ENCODE measurements around the gene GSPT2.
"Not testable (repeated sequence)": the region's sequence is repeated elsewhere in the genome, so short reads cannot be mapped to it uniquely, and the experiment has no call there.

The GSPT2 gene

GRCh38 chrX:51743179-51743957, at the start of gene GSPT2:
Gene GSPT2, plus strand, starts transcription at chrX:51743442. Its CDS starts 185 bp downstream, at chrX:51743627.
- Histone ChIP-seq H3K4me3 (IDR thresholded peaks at IDR 0.05; ENCODE audit: insufficient read depth, low read depth, low read length) (no peak within 1 kb of the TSS), H4K20me1 (ENCODE audit: insufficient read depth) (no peaks in the 10 kb centered on the region), H3K4me2 (peak within 1 kb of the TSS; percentile 74), H3K27ac (peak within 1 kb of the TSS; percentile 71), H3K79me2 (ENCODE audit: insufficient read depth, low read depth) (peaks cover 30% of the 10 kb centered on the region), H3K27me3 (ENCODE audit: insufficient read depth, low read depth) (no peaks in the 10 kb centered on the region), H3K36me3 (ENCODE audit: insufficient read depth) (no peaks in the 10 kb centered on the region), H3K4me1 (ENCODE audit: low read depth, poor library complexity, severe bottlenecking) (peaks cover 25% of the 10 kb centered on the region), H3K9ac (peak within 1 kb of the TSS; percentile 84), H2AFZ (ENCODE audit: low read depth) (peak within 1 kb of the TSS; percentile 82)
- no peak for TF ChIP-seq CTCF (conservative IDR thresholded peaks at IDR 0.05; ENCODE audit: low read depth, low read length)

- Histone ChIP-seq H2AFZ (ENCODE audit: low read depth) (no peak overlapping the region), H3K4me2 (no peak overlapping the region), H3K36me3 (ENCODE audit: insufficient read depth) (no peaks in the 10 kb centered on the region), H3K79me2 (ENCODE audit: insufficient read depth, low read depth) (no peaks in the 10 kb centered on the region), H3K27ac (no peak overlapping the region), H3K4me1 (ENCODE audit: low read depth, poor library complexity, severe bottlenecking) (no peaks in the 10 kb centered on the region), H3K9ac (no peak overlapping the region), H3K4me3 (IDR thresholded peaks at IDR 0.05; ENCODE audit: insufficient read depth, low read depth, low read length) (no peak overlapping the region), H3K27me3 (ENCODE audit: insufficient read depth, low read depth) (no peaks in the 10 kb centered on the region), H4K20me1 (ENCODE audit: insufficient read depth) (no peaks in the 10 kb centered on the region)
- TF ChIP-seq CTCF (conservative IDR thresholded peaks at IDR 0.05; ENCODE audit: low read depth, low read length), result no peak
These were observed 49.0 kb upstream of the GSPT2 start for GRCh38 chrX:51694254-51694653.

GRCh38 chrX:51697397-51697796, 45.8 kb upstream of the GSPT2 start:
- no peaks in the 10 kb centered on the region for H3K4me1 ChIP-seq (ENCODE audit: low read depth, poor library complexity, severe bottlenecking)
- TF ChIP-seq CTCF (conservative IDR thresholded peaks at IDR 0.05; ENCODE audit: low read depth, low read length), result no peak
- H3K36me3 ChIP-seq (ENCODE audit: insufficient read depth), result no peaks in the 10 kb centered on the region
- no peaks in the 10 kb centered on the region for H4K20me1 ChIP-seq (ENCODE audit: insufficient read depth)
- no peak overlapping the region for H3K27ac ChIP-seq
- no peaks in the 10 kb centered on the region for H3K27me3 ChIP-seq (ENCODE audit: insufficient read depth, low read depth)
- H2AFZ ChIP-seq (ENCODE audit: low read depth), result no peak overlapping the region
- H3K9ac ChIP-seq, result no peak overlapping the region
- no peak overlapping the region for H3K4me2 ChIP-seq
- H3K4me3 ChIP-seq (IDR thresholded peaks at IDR 0.05; ENCODE audit: insufficient read depth, low read depth, low read length), result no peak overlapping the region
- H3K79me2 ChIP-seq (ENCODE audit: insufficient read depth, low read depth), result no peaks in the 10 kb centered on the region

- not testable (repeated sequence) for H3K9ac ChIP-seq; H3K27me3 ChIP-seq (ENCODE audit: insufficient read depth, low read depth); H4K20me1 ChIP-seq (ENCODE audit: insufficient read depth); H3K4me1 ChIP-seq (ENCODE audit: low read depth, poor library complexity, severe bottlenecking); H3K79me2 ChIP-seq (ENCODE audit: insufficient read depth, low read depth); H2AFZ ChIP-seq (ENCODE audit: low read depth); H3K27ac ChIP-seq; H3K4me3 ChIP-seq (IDR thresholded peaks at IDR 0.05; ENCODE audit: insufficient read depth, low read depth, low read length); H3K36me3 ChIP-seq (ENCODE audit: insufficient read depth); H3K4me2 ChIP-seq
These were observed 32.7 kb upstream of the GSPT2 start, which contains the start of gene CENPVL1 for GRCh38 chrX:51710277-51711164. Gene CENPVL1, plus strand, starts transcription at chrX:51710512. Its CDS starts 0 bp downstream, at chrX:51710512.

- H3K27me3 ChIP-seq (ENCODE audit: insufficient read depth, low read depth); H3K9ac ChIP-seq; H3K4me3 ChIP-seq (IDR thresholded peaks at IDR 0.05; ENCODE audit: insufficient read depth, low read depth, low read length); H3K27ac ChIP-seq; H2AFZ ChIP-seq (ENCODE audit: low read depth); H3K79me2 ChIP-seq (ENCODE audit: insufficient read depth, low read depth); H3K4me2 ChIP-seq; H4K20me1 ChIP-seq (ENCODE audit: insufficient read depth); H3K36me3 ChIP-seq (ENCODE audit: insufficient read depth); H3K4me1 ChIP-seq (ENCODE audit: low read depth, poor library complexity, severe bottlenecking): not testable (repeated sequence)
These were observed 30.1 kb upstream of the GSPT2 start for GRCh38 chrX:51712943-51713647.

All from KMS-11 (cell line).